Measurements from ENCODE around the gene RAB33A.

- TF ChIP-seq FOXM1 (IDR thresholded peaks at IDR 0.05; ENCODE audit: borderline replicate concordance) = no peak
- TF ChIP-seq FOXA1 (IDR thresholded peaks at IDR 0.05) = no peak
- no peak for TF ChIP-seq NFRKB (IDR thresholded peaks at IDR 0.05)
- TF ChIP-seq TARDBP (IDR thresholded peaks at IDR 0.05) = no peak
- no peak for TF ChIP-seq ELF4 (IDR thresholded peaks at IDR 0.05)
- no peak for TF ChIP-seq ZNF384 (IDR thresholded peaks at IDR 0.05)
- no peak for TF ChIP-seq ARNT (IDR thresholded peaks at IDR 0.05)
- no peak for TF ChIP-seq L3MBTL2 (conservative IDR thresholded peaks at IDR 0.05)
- TF ChIP-seq, protein P1, sequence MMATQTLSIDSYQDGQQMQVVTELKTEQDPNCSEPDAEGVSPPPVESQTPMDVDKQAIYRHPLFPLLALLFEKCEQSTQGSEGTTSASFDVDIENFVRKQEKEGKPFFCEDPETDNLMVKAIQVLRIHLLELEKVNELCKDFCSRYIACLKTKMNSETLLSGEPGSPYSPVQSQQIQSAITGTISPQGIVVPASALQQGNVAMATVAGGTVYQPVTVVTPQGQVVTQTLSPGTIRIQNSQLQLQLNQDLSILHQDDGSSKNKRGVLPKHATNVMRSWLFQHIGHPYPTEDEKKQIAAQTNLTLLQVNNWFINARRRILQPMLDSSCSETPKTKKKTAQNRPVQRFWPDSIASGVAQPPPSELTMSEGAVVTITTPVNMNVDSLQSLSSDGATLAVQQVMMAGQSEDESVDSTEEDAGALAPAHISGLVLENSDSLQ (IDR thresholded peaks at IDR 0.05) = no peak
- TF ChIP-seq SUZ12 (IDR thresholded peaks at IDR 0.05) = no peak
- no peak for TF ChIP-seq BHLHE40 (IDR thresholded peaks at IDR 0.05; ENCODE audit: borderline replicate concordance)
Measured at GRCh38 chrX:130197464-130197863, 25.7 kb downstream of the RAB33A start.

All from HEK293T (cell line).